ENCODE results near the gene AAK1.

- TF ChIP-seq, protein P1, sequence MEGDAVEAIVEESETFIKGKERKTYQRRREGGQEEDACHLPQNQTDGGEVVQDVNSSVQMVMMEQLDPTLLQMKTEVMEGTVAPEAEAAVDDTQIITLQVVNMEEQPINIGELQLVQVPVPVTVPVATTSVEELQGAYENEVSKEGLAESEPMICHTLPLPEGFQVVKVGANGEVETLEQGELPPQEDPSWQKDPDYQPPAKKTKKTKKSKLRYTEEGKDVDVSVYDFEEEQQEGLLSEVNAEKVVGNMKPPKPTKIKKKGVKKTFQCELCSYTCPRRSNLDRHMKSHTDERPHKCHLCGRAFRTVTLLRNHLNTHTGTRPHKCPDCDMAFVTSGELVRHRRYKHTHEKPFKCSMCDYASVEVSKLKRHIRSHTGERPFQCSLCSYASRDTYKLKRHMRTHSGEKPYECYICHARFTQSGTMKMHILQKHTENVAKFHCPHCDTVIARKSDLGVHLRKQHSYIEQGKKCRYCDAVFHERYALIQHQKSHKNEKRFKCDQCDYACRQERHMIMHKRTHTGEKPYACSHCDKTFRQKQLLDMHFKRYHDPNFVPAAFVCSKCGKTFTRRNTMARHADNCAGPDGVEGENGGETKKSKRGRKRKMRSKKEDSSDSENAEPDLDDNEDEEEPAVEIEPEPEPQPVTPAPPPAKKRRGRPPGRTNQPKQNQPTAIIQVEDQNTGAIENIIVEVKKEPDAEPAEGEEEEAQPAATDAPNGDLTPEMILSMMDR (IDR thresholded peaks at IDR 0.05) = no peak
- no peak for TF ChIP-seq POLR2A (IDR thresholded peaks at IDR 0.05)
Observed at GRCh38 chr2:69577467-69578197, 65.9 kb downstream of the AAK1 start.

All from prostate gland (tissue), 2 donors.